H9 (cell line): ENCODE data around the gene GBP6. TPM values are rescaled to one million over a fixed set of nuclear protein-coding genes. Genes with fewer than 3 reads are reported as not detected.

Experiments
- DNase-seq: peaks from one replicate; pipeline ENCODE4 v3.0.0-alpha.2; 2017
- H2AFZ ChIP-seq: one replicate; pipeline ENCODE4 v1.6.1; 2013; ENCODE audit warnings: mild to moderate bottlenecking, low read length, control low read depth, moderate library complexity
- H2AK5ac ChIP-seq: 2 replicates; pipeline ENCODE4 v1.6.1; 2013; ENCODE audit warnings: low read length, control low read depth, mixed read lengths; ENCODE audit not compliant: insufficient read length
- H2BK120ac ChIP-seq: one replicate; pipeline ENCODE4 v1.6.1; 2013; ENCODE audit warnings: low read depth, mild to moderate bottlenecking, low read length, control low read depth, inconsistent platforms; ENCODE audit not compliant: poor library complexity, severe bottlenecking
- H2BK12ac ChIP-seq: 2 replicates; pipeline ENCODE4 v1.6.1; 2013; ENCODE audit warnings: low read length, control low read depth, mixed read lengths, low read depth; ENCODE audit not compliant: insufficient read length
- H2BK15ac ChIP-seq: 2 replicates; pipeline ENCODE4 v1.6.1; 2013; ENCODE audit warnings: low read depth, low read length, control low read depth
- H2BK20ac ChIP-seq: one replicate; pipeline ENCODE4 v1.6.1; 2013; ENCODE audit warnings: low read depth, mild to moderate bottlenecking, low read length, control low read depth, inconsistent platforms; ENCODE audit not compliant: poor library complexity, severe bottlenecking
- H2BK5ac ChIP-seq: 2 replicates; pipeline ENCODE4 v1.6.1; 2013; ENCODE audit warnings: low read length, control low read depth, mixed read lengths; ENCODE audit not compliant: insufficient read length
- H3K14ac ChIP-seq: 2 replicates; pipeline ENCODE4 v1.6.1; 2013; ENCODE audit warnings: low read length, control low read depth; ENCODE audit not compliant: insufficient read depth
- H3K18ac ChIP-seq: 2 replicates; pipeline ENCODE4 v1.6.1; 2013; ENCODE audit warnings: low read depth, mild to moderate bottlenecking, mixed read lengths, low read length, control low read depth; ENCODE audit not compliant: insufficient read length
- H3K23ac ChIP-seq: 2 replicates; pipeline ENCODE4 v1.6.1; 2013; ENCODE audit warnings: low read length, control low read depth, mixed read lengths, low read depth; ENCODE audit not compliant: insufficient read length
- H3K23me2 ChIP-seq: 2 replicates; pipeline ENCODE4 v1.6.1; 2013; ENCODE audit warnings: low read depth, mild to moderate bottlenecking, mixed read lengths, low read length, control low read depth; ENCODE audit not compliant: insufficient read length, poor library complexity, severe bottlenecking
- H3K27ac ChIP-seq: 2 replicates; pipeline ENCODE4 v1.5.1; 2013; ENCODE audit warnings: low read length, control low read depth, mixed read lengths, low read depth; ENCODE audit not compliant: insufficient read length
- H3K27me3 ChIP-seq: 2 replicates; pipeline ENCODE4 v1.6.1; 2013; ENCODE audit warnings: low read length, control low read depth, inconsistent platforms; ENCODE audit not compliant: insufficient read depth
- H3K4ac ChIP-seq: 2 replicates; pipeline ENCODE4 v1.6.1; 2013; ENCODE audit warnings: low read depth, mild to moderate bottlenecking, control low read depth, inconsistent platforms, low read length, moderate library complexity
- H3K4me1 ChIP-seq: 2 replicates; pipeline ENCODE4 v1.6.1; 2013; ENCODE audit warnings: low read length, control low read depth, inconsistent platforms; ENCODE audit not compliant: insufficient read depth
- H3K4me2 ChIP-seq: 2 replicates; pipeline ENCODE4 v1.6.1; 2013; ENCODE audit warnings: low read length, control low read depth, mixed read lengths; ENCODE audit not compliant: insufficient read length, insufficient read depth
- H3K56ac ChIP-seq: 2 replicates; pipeline ENCODE4 v1.6.1; 2013; ENCODE audit warnings: low read depth, mild to moderate bottlenecking, mixed read lengths, low read length, control low read depth; ENCODE audit not compliant: insufficient read length
- H3K79me1 ChIP-seq: 2 replicates; pipeline ENCODE4 v1.6.1; 2013; ENCODE audit warnings: low read depth, mild to moderate bottlenecking, moderate library complexity, low read length, control low read depth, inconsistent platforms; ENCODE audit not compliant: insufficient read depth, poor library complexity, severe bottlenecking
- H3K79me2 ChIP-seq: 2 replicates; pipeline ENCODE4 v1.6.1; 2013; ENCODE audit warnings: low read length, control low read depth, inconsistent platforms; ENCODE audit not compliant: insufficient read depth
- H3K9ac ChIP-seq: 2 replicates; pipeline ENCODE4 v1.6.1; 2013; ENCODE audit warnings: low read length, control low read depth, mixed read lengths; ENCODE audit not compliant: insufficient read length; ENCODE audit errors: extremely low read depth
- H3K9me3 ChIP-seq: one replicate; pipeline ENCODE4 v1.6.1; 2013; ENCODE audit warnings: low read depth, low read length, inconsistent platforms; ENCODE audit not compliant: control insufficient read depth
- H3T11ph ChIP-seq: one replicate; pipeline ENCODE4 v1.6.1; 2013; ENCODE audit warnings: mild to moderate bottlenecking, low read length, control low read depth, inconsistent platforms
- H4K20me1 ChIP-seq: one replicate; pipeline ENCODE4 v1.6.1; 2013; ENCODE audit not compliant: control insufficient read depth, insufficient read length, insufficient read depth
- H4K5ac ChIP-seq: 2 replicates; pipeline ENCODE4 v1.6.1; 2013; ENCODE audit warnings: low read depth, mild to moderate bottlenecking, mixed read lengths, low read length, control low read depth; ENCODE audit not compliant: insufficient read length
- H4K8ac ChIP-seq: replicated peaks from 2 replicates; pipeline ENCODE4 v1.6.1; 2013; ENCODE audit warnings: low read length, control low read depth, mixed read lengths, low read depth; ENCODE audit not compliant: insufficient read length
- H4K91ac ChIP-seq: 2 replicates; pipeline ENCODE4 v1.6.1; 2013; ENCODE audit warnings: low read depth, mild to moderate bottlenecking, moderate library complexity, mixed read lengths, low read length, control low read depth; ENCODE audit not compliant: insufficient read length
- H3K27ac Mint-ChIP-seq, 3 experiments: 2 replicates in 2 of 3; 3 replicates in 1 of 3; pipeline ENCODE4 v1.8.0; 2020 to 2021; ENCODE audit warnings: mixed read lengths in 3 of 3, mild to moderate bottlenecking in 1 of 3, moderate library complexity in 1 of 3
- H3K27me3 Mint-ChIP-seq: 2 replicates; pipeline ENCODE4 v1.8.0; 2021; ENCODE audit warnings: low read depth, mild to moderate bottlenecking, moderate library complexity, mixed read lengths
- H3K36me3 Mint-ChIP-seq, 3 experiments: 2 replicates in 2 of 3; 3 replicates in 1 of 3; pipeline ENCODE4 v1.8.0; 2020 to 2021; ENCODE audit warnings: low read depth in 3 of 3, mixed read lengths in 3 of 3; ENCODE audit not compliant: insufficient read depth in 1 of 3
- H3K4me1 Mint-ChIP-seq, 2 experiments: 2 replicates each; pipeline ENCODE4 v1.8.0; 2020; ENCODE audit warnings: mixed read lengths in 2 of 2
- H3K4me3 Mint-ChIP-seq, 2 experiments: 2 replicates in 1 of 2; 3 replicates in 1 of 2; pipeline ENCODE4 v1.8.0; 2020 to 2021; ENCODE audit warnings: mild to moderate bottlenecking in 2 of 2, mixed read lengths in 2 of 2, moderate library complexity in 1 of 2
- H3K9me3 Mint-ChIP-seq, 2 experiments: 2 replicates in 1 of 2; 3 replicates in 1 of 2; pipeline ENCODE4 v1.8.0; 2020; ENCODE audit warnings: mild to moderate bottlenecking in 2 of 2, mixed read lengths in 2 of 2, moderate library complexity in 1 of 2
- WGBS: extraction: QIAGEN DNeasy Blood & Tissue Kit; methylation state at CpG from one replicate; pipeline ENCODE4 v1.1.7; 2013; ENCODE audit warnings: missing lambda C conversion rate, low lambda C conversion rate, mixed read lengths; ENCODE audit not compliant: insufficient read length; ENCODE audit errors: extremely low coverage; 5-methylcytosine and 5-hydroxymethylcytosine counted together
- total RNA-seq: library from RNA; stranded (reverse); gene quantifications from 2 replicates; pipeline ENCODE4 v1.2.1, GENCODE V29; 2021
- TF ChIP-seq, protein P1 (sequence below): fragments of 200-600 bp; sonication (generic); conservative IDR thresholded peaks from 3 replicates; pipeline ENCODE4 v1.8.0; 2021; ENCODE audit warnings: antibody characterized with exemption, mild to moderate bottlenecking

GBP6 gene
- total RNA-seq, 1 experiment from 2014 or later: not detected

DNA sequence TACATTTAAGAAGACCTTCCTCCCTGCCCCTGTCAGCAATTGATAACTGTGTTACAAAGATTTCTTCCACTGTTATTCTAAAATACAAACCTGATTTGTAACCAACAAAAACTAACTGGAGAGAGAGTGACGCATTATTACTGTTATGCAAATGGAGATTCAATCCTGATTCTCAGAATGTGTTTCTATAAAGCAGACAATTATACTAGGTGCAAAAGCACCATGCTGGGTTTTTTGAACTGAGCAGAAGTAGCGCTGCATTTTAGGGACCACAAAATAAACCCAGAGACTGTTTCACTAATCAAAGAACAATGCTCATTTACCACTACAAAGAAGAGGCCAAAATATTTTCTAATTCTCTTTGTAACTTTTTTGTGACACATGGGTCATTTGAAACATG, 13.6 kb upstream of the GBP6 start:
- no peaks in the 10 kb centered on the region for H3K27me3 Mint-ChIP-seq
- no peak overlapping the region for H3K4me3 Mint-ChIP-seq

More for the DNA sequence above, 13.6 kb upstream of the GBP6 start:
- H4K8ac ChIP-seq: no peak overlapping the region
- H3K23ac ChIP-seq: no peak overlapping the region
- no peaks in the 10 kb centered on the region for H4K20me1 ChIP-seq
- no peak overlapping the region for H3K4ac ChIP-seq
- no peak overlapping the region for H3K4me2 ChIP-seq
- no peak overlapping the region for H2BK5ac ChIP-seq
- Mint-ChIP-seq H3K36me3 (no peaks in the 10 kb centered on the region), H3K9me3 (no peaks in the 10 kb centered on the region), H3K4me1 (peaks cover 7 to 8% of the 10 kb centered on the region in 2 experiments), H3K27ac (no peak overlapping the region; a peak in 1 of 7 replicates)
- H2BK15ac ChIP-seq: no peak overlapping the region
- no CpG with 5 or more reads among the region's 2 CpGs for whole genome bisulfite sequencing
- H4K5ac ChIP-seq: no peak overlapping the region
- H3K4me1 ChIP-seq: no peaks in the 10 kb centered on the region
- no peaks in the 10 kb centered on the region for H3K27me3 ChIP-seq
- no peak overlapping the region for H3K27ac ChIP-seq
- H3T11ph ChIP-seq: no peak overlapping the region
- H3K9ac ChIP-seq: no peak overlapping the region
- no peak overlapping the region for H2BK120ac ChIP-seq
- no peak overlapping the region for H2AFZ ChIP-seq
- H4K91ac ChIP-seq: no peak overlapping the region
- no peak overlapping the region for H3K18ac ChIP-seq
- H2BK20ac ChIP-seq: no peak overlapping the region
- no peak overlapping the region for H2BK12ac ChIP-seq
- H3K9me3 ChIP-seq: no peaks in the 10 kb centered on the region
- TF ChIP-seq, protein P1, sequence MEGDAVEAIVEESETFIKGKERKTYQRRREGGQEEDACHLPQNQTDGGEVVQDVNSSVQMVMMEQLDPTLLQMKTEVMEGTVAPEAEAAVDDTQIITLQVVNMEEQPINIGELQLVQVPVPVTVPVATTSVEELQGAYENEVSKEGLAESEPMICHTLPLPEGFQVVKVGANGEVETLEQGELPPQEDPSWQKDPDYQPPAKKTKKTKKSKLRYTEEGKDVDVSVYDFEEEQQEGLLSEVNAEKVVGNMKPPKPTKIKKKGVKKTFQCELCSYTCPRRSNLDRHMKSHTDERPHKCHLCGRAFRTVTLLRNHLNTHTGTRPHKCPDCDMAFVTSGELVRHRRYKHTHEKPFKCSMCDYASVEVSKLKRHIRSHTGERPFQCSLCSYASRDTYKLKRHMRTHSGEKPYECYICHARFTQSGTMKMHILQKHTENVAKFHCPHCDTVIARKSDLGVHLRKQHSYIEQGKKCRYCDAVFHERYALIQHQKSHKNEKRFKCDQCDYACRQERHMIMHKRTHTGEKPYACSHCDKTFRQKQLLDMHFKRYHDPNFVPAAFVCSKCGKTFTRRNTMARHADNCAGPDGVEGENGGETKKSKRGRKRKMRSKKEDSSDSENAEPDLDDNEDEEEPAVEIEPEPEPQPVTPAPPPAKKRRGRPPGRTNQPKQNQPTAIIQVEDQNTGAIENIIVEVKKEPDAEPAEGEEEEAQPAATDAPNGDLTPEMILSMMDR: no peak
- H3K14ac ChIP-seq: no peak overlapping the region
- H3K56ac ChIP-seq: no peak overlapping the region
- DNase-seq: no peak
- H3K79me2 ChIP-seq: no peaks in the 10 kb centered on the region
- no peaks in the 10 kb centered on the region for H3K23me2 ChIP-seq
- H2AK5ac ChIP-seq: no peak overlapping the region
- H3K79me1 ChIP-seq: no peaks in the 10 kb centered on the region
